Activated CD4-positive, alpha-beta T cell treated with anti-CD3 and anti-CD28 coated beads, Interleukin-2, amount 10 ng/mL, durations not matched to agents 24 days and 14 days (primary cell): ENCODE data around the gene NEB. TPM values are rescaled to one million over a fixed set of nuclear protein-coding genes. Genes with fewer than 3 reads are reported as not detected.

Experiments used
- DNase-seq: peaks from one replicate; pipeline ENCODE4 v3.0.0; 2022
- H3K27ac Mint-ChIP-seq: one replicate; pipeline ENCODE4 v1.8.0; 2022; ENCODE audit warnings: mild to moderate bottlenecking, mixed read lengths
- H3K27me3 Mint-ChIP-seq: one replicate; pipeline ENCODE4 v1.8.0; 2022; ENCODE audit warnings: mixed read lengths
- H3K36me3 Mint-ChIP-seq: one replicate; pipeline ENCODE4 v1.8.0; 2022; ENCODE audit warnings: low read depth, mild to moderate bottlenecking, mixed read lengths
- H3K4me1 Mint-ChIP-seq: one replicate; pipeline ENCODE4 v1.8.0; 2021; ENCODE audit warnings: mixed read lengths
- H3K4me3 Mint-ChIP-seq: one replicate; pipeline ENCODE4 v1.8.0; 2022; ENCODE audit warnings: mild to moderate bottlenecking, moderate library complexity, mixed read lengths
- H3K9me3 Mint-ChIP-seq: one replicate; pipeline ENCODE4 v1.8.0; 2021; ENCODE audit warnings: mixed read lengths
- intact Hi-C: fragments of 100-400 bp; cut with micrococcal nuclease; formaldehyde crosslinking; loops from one replicate; pipeline ENCODE4 v1.15.1; 2023
- total RNA-seq: library from RNA; stranded (reverse); gene quantifications from 2 replicates; pipeline ENCODE4 v1.2.3, GENCODE V29; 2022

NEB gene
- total RNA-seq, 1 donor from 2014 or later, result 0.02 TPM

GRCh38 chr2:151770995-151771394 lies 36.7 kb upstream of the NEB start:
- Mint-ChIP-seq H3K4me1 (peaks cover 9% of the 10 kb centered on the region), H3K4me3 (no peak overlapping the region), H3K27me3 (no peaks in the 10 kb centered on the region), H3K9me3 (no peaks in the 10 kb centered on the region), H3K36me3 (peaks cover 4% of the 10 kb centered on the region), H3K27ac (no peak overlapping the region)
- intact Hi-C loops, result no loop called here
- DNase-seq, result peak; percentile 29

DNA sequence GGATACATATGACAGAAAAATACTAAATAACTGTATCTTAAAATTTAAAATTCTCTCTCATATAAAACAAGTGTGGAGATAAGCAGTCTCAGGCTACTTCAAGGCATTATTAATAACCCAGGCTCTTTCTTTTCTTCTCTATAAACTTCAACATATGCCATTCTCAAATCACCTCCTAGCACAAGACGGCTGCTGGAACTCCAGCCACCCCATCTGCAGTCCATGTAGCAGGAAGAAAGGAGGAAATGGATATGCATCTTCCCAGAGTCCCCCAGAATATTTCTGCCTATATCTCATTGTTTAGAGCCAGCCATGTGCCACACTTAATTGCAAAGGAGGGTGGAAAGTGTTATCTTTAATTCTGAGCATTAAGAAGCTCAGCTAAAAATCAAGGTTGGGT lies 35.3 kb upstream of the NEB start:
- H3K27ac Mint-ChIP-seq, result no peak overlapping the region
- peaks cover 11% of the 10 kb centered on the region for H3K4me1 Mint-ChIP-seq
- peak; percentile 40 for DNase-seq
- intact Hi-C loops, result no loop called here
- no peaks in the 10 kb centered on the region for H3K36me3 Mint-ChIP-seq
- no peaks in the 10 kb centered on the region for H3K9me3 Mint-ChIP-seq
- no peak overlapping the region for H3K4me3 Mint-ChIP-seq
- no peaks in the 10 kb centered on the region for H3K27me3 Mint-ChIP-seq

DNA sequence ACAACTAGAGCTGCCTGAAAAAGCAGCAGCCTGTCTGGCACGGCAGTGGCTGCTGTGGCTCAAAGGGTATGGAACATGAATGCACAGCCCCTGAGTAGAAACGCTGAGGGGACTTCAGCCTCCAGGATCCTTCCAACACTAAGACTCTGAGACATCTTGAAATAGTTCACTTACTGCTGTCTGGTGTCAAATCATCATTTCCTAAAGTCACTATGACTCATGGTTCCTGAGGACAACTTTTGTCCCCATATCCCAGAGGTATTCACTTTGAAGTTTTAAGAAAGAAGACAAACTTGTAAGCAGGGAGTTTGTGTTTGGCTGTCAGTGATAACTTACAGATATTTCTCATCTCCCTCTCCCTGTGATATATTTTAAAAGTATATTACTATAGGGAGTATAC lies 33.3 kb upstream of the NEB start:
- DNase-seq, result no peak
- Mint-ChIP-seq H3K4me1 (peaks cover 11% of the 10 kb centered on the region), H3K4me3 (no peak overlapping the region), H3K9me3 (no peaks in the 10 kb centered on the region), H3K36me3 (no peaks in the 10 kb centered on the region), H3K27ac (no peak overlapping the region), H3K27me3 (no peaks in the 10 kb centered on the region)
- intact Hi-C loops, result no loop called here

- no peak overlapping the region for H3K4me3 Mint-ChIP-seq
- no peak for DNase-seq
- no peaks in the 10 kb centered on the region for H3K27me3 Mint-ChIP-seq
- intact Hi-C loops, result no loop called here
- peaks cover 11% of the 10 kb centered on the region for H3K4me1 Mint-ChIP-seq
- H3K36me3 Mint-ChIP-seq, result no peaks in the 10 kb centered on the region
- H3K9me3 Mint-ChIP-seq, result no peaks in the 10 kb centered on the region
- no peak overlapping the region for H3K27ac Mint-ChIP-seq
These were observed 32.3 kb upstream of the NEB start for GRCh38 chr2:151766437-151767153.

DNA sequence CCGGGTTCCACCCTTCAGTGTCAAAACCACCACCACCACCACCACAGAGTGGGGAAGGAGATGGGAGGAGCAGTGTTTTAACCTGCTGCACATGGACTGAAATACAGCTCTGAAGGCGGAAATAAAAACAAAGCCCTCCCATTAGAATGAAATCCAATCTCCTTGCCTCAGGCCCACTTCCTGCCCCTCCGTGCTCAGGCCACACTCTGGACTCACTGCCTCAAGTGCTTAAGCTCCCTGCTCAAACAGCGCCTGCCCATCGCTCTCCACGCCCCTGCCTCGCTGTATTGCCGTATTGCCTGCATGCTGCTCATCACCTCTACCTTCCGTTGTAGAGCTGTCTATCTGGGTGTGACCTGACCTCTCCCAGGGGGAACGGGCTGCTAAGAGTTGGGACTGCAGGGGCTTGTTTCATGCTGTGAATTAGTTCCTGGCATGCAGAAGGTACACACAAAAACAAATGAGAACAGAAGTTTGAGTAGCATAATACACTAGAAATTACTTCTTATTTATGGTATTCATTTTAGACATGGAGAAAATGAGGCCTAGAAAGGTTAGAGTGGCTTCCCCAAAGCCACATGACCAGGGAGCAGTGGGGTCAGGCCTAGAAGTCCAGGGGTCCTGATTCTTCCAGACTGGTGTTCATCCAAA lies 31.6 kb upstream of the NEB start:
- H3K36me3 Mint-ChIP-seq, result no peaks in the 10 kb centered on the region
- H3K4me1 Mint-ChIP-seq, result peaks cover 11% of the 10 kb centered on the region
- no peaks in the 10 kb centered on the region for H3K27me3 Mint-ChIP-seq
- peak; percentile 44 for DNase-seq
- intact Hi-C loops, result no loop called here
- no peak overlapping the region for H3K4me3 Mint-ChIP-seq
- H3K9me3 Mint-ChIP-seq, result no peaks in the 10 kb centered on the region
- no peak overlapping the region for H3K27ac Mint-ChIP-seq

DNA sequence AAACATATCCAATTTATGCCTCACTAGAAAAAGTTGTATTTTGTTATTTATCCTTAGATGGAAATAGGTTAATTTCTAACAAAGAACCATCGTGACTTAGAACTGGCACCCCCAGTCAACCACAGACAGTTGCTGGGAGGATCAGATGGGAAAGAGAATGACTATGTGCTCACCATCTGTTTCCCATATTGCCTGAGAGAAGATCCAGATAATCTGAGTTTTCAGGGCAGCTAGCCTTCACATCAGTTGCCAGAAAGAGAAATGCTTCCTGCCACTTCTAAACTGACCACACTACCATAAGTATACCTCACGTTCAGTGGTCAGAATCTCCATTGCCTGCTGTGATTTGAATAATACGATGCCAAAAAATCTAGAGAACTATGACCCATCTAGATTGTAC lies 28.4 kb upstream of the NEB start:
- Mint-ChIP-seq H3K4me1 (peaks cover 11% of the 10 kb centered on the region), H3K27me3 (no peaks in the 10 kb centered on the region), H3K27ac (no peak overlapping the region), H3K9me3 (no peaks in the 10 kb centered on the region), H3K36me3 (no peaks in the 10 kb centered on the region), H3K4me3 (no peak overlapping the region)
- intact Hi-C loops, result no loop called here
- DNase-seq, result no peak

DNA sequence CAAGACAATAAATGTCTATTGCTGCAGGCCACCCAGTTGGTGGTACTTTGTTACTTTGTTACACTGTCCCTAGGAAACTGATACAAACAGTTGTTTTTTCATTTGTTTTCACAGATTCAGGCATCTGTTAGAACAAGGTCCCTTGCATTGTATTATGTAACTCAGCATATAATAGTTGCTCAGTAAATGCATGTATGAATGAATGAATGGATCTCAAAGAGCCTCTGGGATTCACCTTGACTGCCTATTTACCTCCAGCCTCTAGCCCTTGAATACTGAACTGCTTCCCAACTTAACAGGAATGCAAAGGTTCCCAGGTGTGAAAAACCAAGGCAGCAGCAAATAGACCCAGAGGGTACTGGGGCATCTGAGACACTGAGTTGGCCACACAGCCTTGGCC lies 27.4 kb upstream of the NEB start:
- intact Hi-C loops, result no loop called here

DNA sequence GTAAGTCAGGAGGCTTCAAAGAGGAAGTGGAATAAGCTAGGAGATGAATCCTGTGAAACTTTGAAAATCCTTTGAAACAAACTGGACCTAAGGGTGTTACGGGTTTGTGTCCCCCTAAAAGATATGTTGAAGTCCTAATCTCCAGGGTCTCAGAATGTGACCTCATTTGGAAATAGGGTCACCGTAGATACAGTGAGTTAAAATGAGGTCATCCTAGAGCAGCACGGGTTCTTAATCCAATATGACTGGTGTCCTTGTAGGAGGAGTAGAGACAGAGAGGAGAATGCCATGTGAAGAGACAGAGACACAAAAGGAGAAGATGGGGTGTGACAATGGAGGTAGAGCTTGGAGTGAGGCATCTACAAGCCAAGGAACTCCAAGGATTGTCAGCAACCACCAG lies 26.9 kb upstream of the NEB start:
- Mint-ChIP-seq H3K4me3 (no peak overlapping the region), H3K9me3 (no peaks in the 10 kb centered on the region), H3K4me1 (peaks cover 3% of the 10 kb centered on the region), H3K27ac (no peak overlapping the region), H3K27me3 (no peaks in the 10 kb centered on the region), H3K36me3 (no peaks in the 10 kb centered on the region)
- intact Hi-C loops, result no loop called here
- DNase-seq, result no peak

More for the DNA sequence above, 27.4 kb upstream of the NEB start:
- H3K4me3 Mint-ChIP-seq, result no peak overlapping the region
- DNase-seq, result no peak
- no peak overlapping the region for H3K27ac Mint-ChIP-seq
- H3K4me1 Mint-ChIP-seq, result peaks cover 7% of the 10 kb centered on the region
- no peaks in the 10 kb centered on the region for H3K9me3 Mint-ChIP-seq
- no peaks in the 10 kb centered on the region for H3K27me3 Mint-ChIP-seq
- H3K36me3 Mint-ChIP-seq, result no peaks in the 10 kb centered on the region

- H3K4me1 Mint-ChIP-seq, result no peaks in the 10 kb centered on the region
- H3K9me3 Mint-ChIP-seq, result no peaks in the 10 kb centered on the region
- no peak overlapping the region for H3K4me3 Mint-ChIP-seq
- intact Hi-C loops, result no loop called here
- no peak overlapping the region for H3K27ac Mint-ChIP-seq
- DNase-seq, result no peak
- no peaks in the 10 kb centered on the region for H3K27me3 Mint-ChIP-seq
- H3K36me3 Mint-ChIP-seq, result no peaks in the 10 kb centered on the region
These were observed 25.9 kb upstream of the NEB start for GRCh38 chr2:151760139-151760650.

GRCh38 chr2:151758744-151759143 lies 24.5 kb upstream of the NEB start:
- DNase-seq, result no peak
- Mint-ChIP-seq H3K4me1 (no peaks in the 10 kb centered on the region), H3K27me3 (no peaks in the 10 kb centered on the region), H3K9me3 (no peaks in the 10 kb centered on the region), H3K36me3 (no peaks in the 10 kb centered on the region), H3K27ac (no peak overlapping the region), H3K4me3 (no peak overlapping the region)
- intact Hi-C loops, result no loop called here

- no peak for DNase-seq
- H3K27ac Mint-ChIP-seq, result no peak overlapping the region
- H3K4me3 Mint-ChIP-seq, result no peak overlapping the region
- no peaks in the 10 kb centered on the region for H3K27me3 Mint-ChIP-seq
- no peaks in the 10 kb centered on the region for H3K9me3 Mint-ChIP-seq
- no peaks in the 10 kb centered on the region for H3K36me3 Mint-ChIP-seq
- intact Hi-C loops, result no loop called here
- H3K4me1 Mint-ChIP-seq, result no peaks in the 10 kb centered on the region
These were observed 23.6 kb upstream of the NEB start for GRCh38 chr2:151757861-151758260.

- intact Hi-C loops, result no loop called here
- Mint-ChIP-seq H3K9me3 (no peaks in the 10 kb centered on the region), H3K36me3 (no peaks in the 10 kb centered on the region), H3K4me1 (no peaks in the 10 kb centered on the region), H3K27me3 (no peaks in the 10 kb centered on the region), H3K27ac (no peak overlapping the region), H3K4me3 (no peak overlapping the region)
- no peak for DNase-seq
These were observed 22.5 kb upstream of the NEB start for GRCh38 chr2:151756820-151757219.

DNA sequence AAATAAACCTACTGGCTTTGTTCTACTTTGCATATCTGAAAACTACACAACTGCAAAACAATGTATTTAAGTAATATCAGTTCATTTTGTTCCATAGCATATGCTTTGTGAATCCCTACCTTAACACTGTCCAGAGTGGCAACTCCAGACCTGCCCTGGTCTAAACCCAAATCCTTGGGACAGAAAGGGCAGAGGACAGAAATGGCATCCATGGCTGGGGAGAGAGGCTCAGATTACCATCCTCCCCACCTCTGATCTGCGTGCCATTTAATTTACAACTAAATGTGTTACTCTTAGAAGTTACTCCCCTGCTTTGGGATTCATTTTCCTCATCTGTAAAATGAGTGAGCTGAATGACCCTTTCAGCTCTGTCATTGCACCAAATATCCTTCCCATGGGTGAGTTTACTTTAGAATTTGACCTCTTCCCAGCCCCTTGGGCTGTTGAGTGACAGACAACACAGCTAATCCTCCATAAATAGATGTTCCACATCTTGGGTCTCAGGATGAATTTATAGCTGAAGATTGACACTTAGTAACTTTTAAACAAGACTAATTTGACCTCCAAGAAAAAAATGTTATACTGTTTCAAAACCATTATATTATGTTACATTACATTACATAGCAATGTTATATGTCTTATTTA lies 20.1 kb upstream of the NEB start:
- H3K27me3 Mint-ChIP-seq, result peaks cover 2% of the 10 kb centered on the region
- no peaks in the 10 kb centered on the region for H3K9me3 Mint-ChIP-seq
- no peak overlapping the region for H3K27ac Mint-ChIP-seq
- H3K4me1 Mint-ChIP-seq, result no peaks in the 10 kb centered on the region
- no peaks in the 10 kb centered on the region for H3K36me3 Mint-ChIP-seq
- no peak for DNase-seq
- H3K4me3 Mint-ChIP-seq, result no peak overlapping the region
- intact Hi-C loops, result no loop called here

GRCh38 chr2:151753540-151753939 lies 19.3 kb upstream of the NEB start:
- no peaks in the 10 kb centered on the region for H3K9me3 Mint-ChIP-seq
- H3K4me3 Mint-ChIP-seq, result no peak overlapping the region
- intact Hi-C loops, result no loop called here
- peaks cover 2% of the 10 kb centered on the region for H3K27me3 Mint-ChIP-seq
- no peaks in the 10 kb centered on the region for H3K4me1 Mint-ChIP-seq
- H3K27ac Mint-ChIP-seq, result no peak overlapping the region
- no peak for DNase-seq
- no peaks in the 10 kb centered on the region for H3K36me3 Mint-ChIP-seq
